GM23338 (cell line): ENCODE data around the gene PCSK5.

Experiments
- CTCF ChIP-seq, 2 experiments: fragments of 200-600 bp in 1 of 2; sonication (generic) in 1 of 2; conservative IDR thresholded peaks; 2 replicates each; pipeline versions ENCODE4 v1.5.1 to v1.6.1; 2016 to 2017; ENCODE audit warnings: antibody characterized with exemption in 2 of 2, low read depth in 2 of 2, mild to moderate bottlenecking in 2 of 2, moderate library complexity in 1 of 2
- EZH2 ChIP-seq: fragments of 200-600 bp; sonication (generic); IDR thresholded peaks from one replicate; pipeline ENCODE4 v1.8.0; 2017; ENCODE audit warnings: antibody characterized with exemption, mild to moderate bottlenecking, low read depth; ENCODE audit not compliant: unreplicated experiment
- POLR2AphosphoS5 ChIP-seq: IDR thresholded peaks from 2 replicates; pipeline ENCODE4 v1.6.1; 2016; ENCODE audit warnings: antibody characterized with exemption, low read depth

- TF ChIP-seq CTCF (conservative IDR thresholded peaks at IDR 0.05; ENCODE audit: low read depth in 2 of 2) (no peak), EZH2 (no peak), POLR2AphosphoS5 (no peak)
These were observed 48.5 kb downstream of the PCSK5 start for GRCh38 chr9:75938946-75939345.
